Measurements from ENCODE around the gene SMARCA2.

The SMARCA2 gene

GRCh38 chr9:2086971-2087370 lies 71.8 kb downstream of the SMARCA2 start:
- ChIA-PET CTCF (interaction anchor here (0.6 to 1.0 kb wide), 2 partner anchors 144 to 1998 kb away, joined by 3 to 4 read pairs; no protein-coding TSS in a partner anchor), POLR2A (no interaction called here)
- no peak for TF ChIP-seq SP1 (IDR thresholded peaks at IDR 0.05)
- no peak for TF ChIP-seq FOXA1 (IDR thresholded peaks at IDR 0.05)
- TF ChIP-seq CTBP1 (IDR thresholded peaks at IDR 0.05; ENCODE audit: borderline replicate concordance): no peak
- DNase-seq (ENCODE audit: extremely low spot score): no peak

GRCh38 chr9:2087500-2088313 lies 72.6 kb downstream of the SMARCA2 start:
- POLR2A ChIA-PET: no interaction called here
- CTCF ChIA-PET: interaction anchor here (0.6 to 1.0 kb wide), 2 partner anchors 144 to 1997 kb away, joined by 3 to 4 read pairs; no protein-coding TSS in a partner anchor
- TF ChIP-seq BHLHE40 (IDR thresholded peaks at IDR 0.05; ENCODE audit: borderline replicate concordance) (no peak), PKNOX1 (IDR thresholded peaks at IDR 0.05) (peak; percentile 90), FOXM1 (IDR thresholded peaks at IDR 0.05; ENCODE audit: borderline replicate concordance) (no peak)
- peak; percentile 34 for DNase-seq (ENCODE audit: extremely low spot score)

- CTCF ChIA-PET: no interaction called here
- no peak for DNase-seq (ENCODE audit: extremely low spot score)
- POLR2A ChIA-PET: no interaction called here
- TF ChIP-seq SP1 (IDR thresholded peaks at IDR 0.05) (no peak), ARNT (IDR thresholded peaks at IDR 0.05) (no peak), BHLHE40 (IDR thresholded peaks at IDR 0.05; ENCODE audit: borderline replicate concordance) (no peak), L3MBTL2 (conservative IDR thresholded peaks at IDR 0.05) (no peak), TARDBP (IDR thresholded peaks at IDR 0.05) (no peak), LEF1 (IDR thresholded peaks at IDR 0.05; ENCODE audit: borderline replicate concordance) (no peak), CTBP1 (IDR thresholded peaks at IDR 0.05; ENCODE audit: borderline replicate concordance) (no peak), NFRKB (IDR thresholded peaks at IDR 0.05) (no peak), ZNF384 (IDR thresholded peaks at IDR 0.05) (no peak), HDGF (IDR thresholded peaks at IDR 0.05; ENCODE audit: borderline replicate concordance) (no peak), SUZ12 (IDR thresholded peaks at IDR 0.05) (no peak)
Observed at GRCh38 chr9:2093920-2094597, 78.9 kb downstream of the SMARCA2 start.

- CTCF ChIA-PET: interaction anchor here (0.5 kb wide), 1 partner anchor 514 kb away, joined by 3 read pairs; no protein-coding TSS in a partner anchor
Observed at GRCh38 chr9:2096376-2096970, 81.3 kb downstream of the SMARCA2 start.

GRCh38 chr9:2106666-2107065 lies 91.5 kb downstream of the SMARCA2 start:
- POLR2A ChIA-PET: no interaction called here
- CTCF ChIA-PET: no interaction called here
- no peak for TF ChIP-seq SP1 (IDR thresholded peaks at IDR 0.05)
- TF ChIP-seq ELF4 (IDR thresholded peaks at IDR 0.05): no peak
- TF ChIP-seq FOXK2 (IDR thresholded peaks at IDR 0.05): no peak
- no peak for TF ChIP-seq ARNT (IDR thresholded peaks at IDR 0.05)
- TF ChIP-seq ZNF384 (IDR thresholded peaks at IDR 0.05): no peak
- TF ChIP-seq CTBP1 (IDR thresholded peaks at IDR 0.05; ENCODE audit: borderline replicate concordance): no peak
- no peak for TF ChIP-seq TARDBP (IDR thresholded peaks at IDR 0.05)
- no peak for TF ChIP-seq FOXA1 (IDR thresholded peaks at IDR 0.05)
- TF ChIP-seq NFRKB (IDR thresholded peaks at IDR 0.05): no peak
- no peak for TF ChIP-seq HDGF (IDR thresholded peaks at IDR 0.05; ENCODE audit: borderline replicate concordance)
- no peak for DNase-seq (ENCODE audit: extremely low spot score)

More at GRCh38 chr9:2096376-2096970, 81.3 kb downstream of the SMARCA2 start:
- POLR2A ChIA-PET: no interaction called here
- TF ChIP-seq SUZ12 (IDR thresholded peaks at IDR 0.05) (no peak), CTBP1 (IDR thresholded peaks at IDR 0.05; ENCODE audit: borderline replicate concordance) (no peak), SP1 (IDR thresholded peaks at IDR 0.05) (no peak), HDGF (IDR thresholded peaks at IDR 0.05; ENCODE audit: borderline replicate concordance) (no peak), LEF1 (IDR thresholded peaks at IDR 0.05; ENCODE audit: borderline replicate concordance) (no peak), TARDBP (IDR thresholded peaks at IDR 0.05) (no peak), PKNOX1 (IDR thresholded peaks at IDR 0.05) (no peak), NFRKB (IDR thresholded peaks at IDR 0.05) (no peak), ZNF384 (IDR thresholded peaks at IDR 0.05) (no peak), FOXA1 (IDR thresholded peaks at IDR 0.05) (no peak), ELF4 (IDR thresholded peaks at IDR 0.05) (no peak), ARNT (IDR thresholded peaks at IDR 0.05) (no peak), BHLHE40 (IDR thresholded peaks at IDR 0.05; ENCODE audit: borderline replicate concordance) (no peak)
- DNase-seq (ENCODE audit: extremely low spot score): no peak

- TF ChIP-seq NFRKB (IDR thresholded peaks at IDR 0.05) (no peak), FOXA1 (IDR thresholded peaks at IDR 0.05) (no peak), BHLHE40 (IDR thresholded peaks at IDR 0.05; ENCODE audit: borderline replicate concordance) (no peak)
- CTCF ChIA-PET: no interaction called here
- no peak for DNase-seq (ENCODE audit: extremely low spot score)
- POLR2A ChIA-PET: no interaction called here
Observed at GRCh38 chr9:2107906-2108451, 92.8 kb downstream of the SMARCA2 start.

Data from HEK293T (cell line).